Measurements from ENCODE around the gene PPWD1. TPM values are rescaled to one million over a fixed set of nuclear protein-coding genes. Genes with fewer than 3 reads are reported as not detected.

Gene PPWD1
- 23.2 and 34.6 TPM in 2 replicates for polyA plus RNA-seq

GRCh38 chr5:65562731-65563701 is at the start of gene PPWD1, which contains the start of gene CENPK:
PPWD1 (plus strand) TSS chr5:65563296; CDS start chr5:65563311, 15 bp downstream.
CENPK (minus strand) TSS chr5:65563168; CDS start chr5:65554907, 8,261 bp downstream.

GRCh38 chr5:65624025-65624570 is 61.0 kb downstream of the PPWD1 start, which contains the start of gene TRIM23:
TRIM23 (minus strand) TSS chr5:65624333; CDS start chr5:65624274, 59 bp downstream.

GRCh38 chr5:65624571-65625555 is 61.8 kb downstream of the PPWD1 start, which contains the start of the genes SHLD3 and TRAPPC13:
SHLD3 (plus strand) TSS chr5:65625027; CDS start chr5:65629588, 4,561 bp downstream.
TRAPPC13 (plus strand) TSS chr5:65625027; CDS start chr5:65625061, 34 bp downstream.

Other genes with a start within 250 kb of the PPWD1 start
- gene ADAMTS6, start 81.4 kb upstream of the PPWD1 start, polyA plus RNA-seq: 0.08 and 2.7 TPM in 2 replicates
- 20.2 and 25.0 TPM in 2 replicates for gene CENPK, start 128 bp upstream of the PPWD1 start, polyA plus RNA-seq
- gene TRIM23, start 61.0 kb downstream of the PPWD1 start, polyA plus RNA-seq: 56.4 and 63.1 TPM in 2 replicates
- 0.13 and 3.7 TPM in 2 replicates for gene SHLD3, start 61.7 kb downstream of the PPWD1 start, polyA plus RNA-seq
- 52.0 and 52.5 TPM in 2 replicates for gene TRAPPC13, start 61.7 kb downstream of the PPWD1 start, polyA plus RNA-seq
- gene SGTB, start 158.8 kb downstream of the PPWD1 start, polyA plus RNA-seq: 8.9 and 20.9 TPM in 2 replicates
- gene NLN, start 158.9 kb downstream of the PPWD1 start, polyA plus RNA-seq: 2.1 and 3.0 TPM in 2 replicates